ENCODE measurements around the gene FBXW12.

DNA sequence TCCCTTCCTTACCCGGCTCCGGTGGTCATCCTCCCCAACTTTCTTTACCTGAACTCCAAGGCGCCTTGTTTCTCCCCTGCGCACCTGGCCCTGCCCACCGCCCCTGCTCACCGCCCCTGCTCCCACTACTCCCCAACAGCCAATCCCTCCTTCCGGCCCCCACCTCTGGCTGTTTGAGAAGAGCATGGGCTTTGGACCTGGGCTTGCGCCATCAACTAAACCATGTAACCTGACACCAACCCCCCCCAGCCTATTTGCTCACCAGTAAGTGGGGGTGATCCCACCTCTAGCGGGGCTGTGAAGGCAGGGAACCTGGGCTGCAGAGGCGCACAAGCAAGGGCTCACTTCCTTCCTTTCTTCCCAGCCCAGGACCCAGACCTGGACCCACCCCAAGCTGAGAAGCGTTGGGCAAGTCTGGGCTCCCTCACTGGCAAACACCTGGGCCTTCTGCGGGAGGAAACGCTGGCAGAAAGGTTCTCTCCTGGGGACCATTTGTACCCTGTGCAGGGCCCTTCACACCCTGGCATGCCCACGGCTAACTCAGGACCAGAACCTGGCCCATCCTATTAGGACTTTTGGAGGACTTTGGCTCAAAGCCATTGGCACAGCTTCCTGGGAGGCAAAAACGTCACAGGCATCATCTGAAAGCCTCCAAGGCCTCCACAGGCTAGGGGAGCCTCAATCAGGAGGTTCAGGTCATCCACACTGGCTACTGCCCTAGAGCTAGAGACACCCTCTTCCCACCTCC is 58.1 kb downstream of the FBXW12 start, which contains the start of gene PLXNB1:
- TF ChIP-seq CTCF (IDR thresholded peaks at IDR 0.05; ENCODE audit: low read depth, low read length) (no peak), EZH2phosphoT487 (IDR thresholded peaks at IDR 0.05; ENCODE audit: low read depth) (no peak)

Data from OCI-LY3 (cell line).